Astrocyte (in vitro differentiated cells and primary cell): ENCODE measurements around the gene STAP1. TPM values are rescaled to one million over a fixed set of nuclear protein-coding genes. Genes with fewer than 3 reads are reported as not detected.

Experiments used
- DNase-seq: peaks from one replicate; pipeline ENCODE4 v3.0.0-alpha.2; 2010; ENCODE audit warnings: low read depth
- FAIRE-seq: peaks from 2 replicates; lab custom pipeline; 2011; peaks lifted over from hg19 to GRCh38; lab: Jason Lieb, UNC
- H2AFZ ChIP-seq: 2 replicates; pipeline ENCODE4 v1.6.0; 2012; ENCODE audit warnings: low read depth, low read length, inconsistent platforms
- H3K27ac ChIP-seq: 2 replicates; pipeline ENCODE4 v1.5.1; 2011; ENCODE audit warnings: low read depth, low read length, inconsistent platforms
- H3K27me3 ChIP-seq: 2 replicates; pipeline ENCODE4 v1.6.0; 2011; ENCODE audit warnings: low read length, inconsistent platforms; ENCODE audit not compliant: insufficient read depth
- H3K36me3 ChIP-seq: 2 replicates; pipeline ENCODE4 v1.5.1; 2011; ENCODE audit warnings: low read length, inconsistent platforms; ENCODE audit not compliant: insufficient read depth
- H3K4me1 ChIP-seq: 2 replicates; pipeline ENCODE4 v1.5.1; 2011; ENCODE audit warnings: low read length, inconsistent platforms; ENCODE audit not compliant: insufficient read depth
- H3K4me2 ChIP-seq: 2 replicates; pipeline ENCODE4 v1.6.0; 2012; ENCODE audit warnings: low read length, inconsistent platforms
- H3K4me3 ChIP-seq: 2 replicates; pipeline ENCODE4 v1.5.1; 2011; ENCODE audit warnings: low read depth, mild to moderate bottlenecking, low read length, inconsistent platforms; ENCODE audit not compliant: insufficient read depth
- H3K79me2 ChIP-seq: 2 replicates; pipeline ENCODE4 v1.6.0; 2012; ENCODE audit warnings: mild to moderate bottlenecking, low read length, inconsistent platforms; ENCODE audit not compliant: insufficient read depth
- H3K9ac ChIP-seq: 2 replicates; pipeline ENCODE4 v1.6.0; 2012; ENCODE audit warnings: mild to moderate bottlenecking, low read length, inconsistent platforms
- H3K9me3 ChIP-seq: 2 replicates; pipeline ENCODE4 v1.5.1; 2012; ENCODE audit warnings: low read depth, mild to moderate bottlenecking, low read length, inconsistent platforms; ENCODE audit not compliant: insufficient read depth
- H4K20me1 ChIP-seq: 2 replicates; pipeline ENCODE4 v1.6.0; 2012; ENCODE audit warnings: low read length, inconsistent platforms; ENCODE audit not compliant: insufficient read depth
- H3K27ac Mint-ChIP-seq: one replicate; pipeline ENCODE4 v1.8.0; 2021; ENCODE audit warnings: mild to moderate bottlenecking, mixed read lengths; ENCODE audit not compliant: unreplicated experiment
- H3K27me3 Mint-ChIP-seq: one replicate; pipeline ENCODE4 v1.8.0; 2021; ENCODE audit warnings: low read depth, mixed read lengths; ENCODE audit not compliant: unreplicated experiment
- H3K36me3 Mint-ChIP-seq: one replicate; pipeline ENCODE4 v1.8.0; 2021; ENCODE audit warnings: low read depth, mixed read lengths; ENCODE audit not compliant: unreplicated experiment
- H3K4me1 Mint-ChIP-seq: one replicate; pipeline ENCODE4 v1.8.0; 2021; ENCODE audit warnings: low read depth, mixed read lengths; ENCODE audit not compliant: unreplicated experiment
- H3K4me3 Mint-ChIP-seq: one replicate; pipeline ENCODE4 v1.8.0; 2021; ENCODE audit warnings: mild to moderate bottlenecking, moderate library complexity, mixed read lengths; ENCODE audit not compliant: unreplicated experiment
- H3K9me3 Mint-ChIP-seq: one replicate; pipeline ENCODE4 v1.8.0; 2021; ENCODE audit warnings: mild to moderate bottlenecking, mixed read lengths; ENCODE audit not compliant: unreplicated experiment
- EZH2 ChIP-seq: IDR thresholded peaks from 2 replicates; pipeline ENCODE4 v1.6.1; 2012; ENCODE audit warnings: mild to moderate bottlenecking, low read length, inconsistent platforms; ENCODE audit not compliant: insufficient read depth
- total RNA-seq: library from RNA; stranded (reverse); gene quantifications from 2 replicates; pipeline ENCODE4 v1.2.1, GENCODE V29; 2021
- TF ChIP-seq, protein P1 (sequence below): IDR thresholded peaks from 2 replicates; pipeline ENCODE4 v1.5.1; 2011; ENCODE audit warnings: low read depth, mild to moderate bottlenecking, inconsistent platforms, low read length, moderate library complexity; ENCODE audit not compliant: insufficient read depth

The STAP1 gene
- total RNA-seq, 1 donor from 2014 or later, result not detected

DNA sequence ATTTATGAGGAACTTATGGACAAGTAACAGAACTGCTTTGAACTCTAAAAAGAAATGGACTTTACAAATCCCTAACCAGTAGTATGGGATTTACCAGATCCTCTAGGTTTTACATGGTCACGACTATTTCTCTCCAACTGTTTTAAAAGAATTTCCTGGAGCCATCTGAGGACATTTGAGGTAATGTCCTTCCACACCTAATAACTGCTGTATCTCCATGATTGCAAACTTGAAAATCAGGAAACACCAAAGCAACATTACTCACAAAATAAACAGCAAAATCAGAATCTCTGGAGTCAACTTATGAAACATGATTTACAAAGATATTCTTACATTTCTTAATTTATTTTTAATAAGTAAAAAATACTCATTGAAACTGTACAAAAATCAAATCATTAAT lies 58.0 kb downstream of the STAP1 start:
- Histone ChIP-seq H3K36me3 (peaks cover 15% of the 10 kb centered on the region), H4K20me1 (no peaks in the 10 kb centered on the region), H2AFZ (no peak overlapping the region), H3K9me3 (no peaks in the 10 kb centered on the region), H3K27ac (no peak overlapping the region), H3K4me3 (no peak overlapping the region), H3K4me1 (no peaks in the 10 kb centered on the region), H3K79me2 (no peaks in the 10 kb centered on the region), H3K9ac (no peak overlapping the region), H3K4me2 (no peak overlapping the region), H3K27me3 (no peaks in the 10 kb centered on the region)
- Mint-ChIP-seq H3K4me1 (no peaks in the 10 kb centered on the region), H3K27me3 (no peaks in the 10 kb centered on the region), H3K27ac (no peak overlapping the region), H3K9me3 (no peaks in the 10 kb centered on the region), H3K4me3 (no peak overlapping the region), H3K36me3 (peaks cover 10% of the 10 kb centered on the region)
- no peak for FAIRE-seq
- TF ChIP-seq EZH2, result no peak
- TF ChIP-seq, protein P1, sequence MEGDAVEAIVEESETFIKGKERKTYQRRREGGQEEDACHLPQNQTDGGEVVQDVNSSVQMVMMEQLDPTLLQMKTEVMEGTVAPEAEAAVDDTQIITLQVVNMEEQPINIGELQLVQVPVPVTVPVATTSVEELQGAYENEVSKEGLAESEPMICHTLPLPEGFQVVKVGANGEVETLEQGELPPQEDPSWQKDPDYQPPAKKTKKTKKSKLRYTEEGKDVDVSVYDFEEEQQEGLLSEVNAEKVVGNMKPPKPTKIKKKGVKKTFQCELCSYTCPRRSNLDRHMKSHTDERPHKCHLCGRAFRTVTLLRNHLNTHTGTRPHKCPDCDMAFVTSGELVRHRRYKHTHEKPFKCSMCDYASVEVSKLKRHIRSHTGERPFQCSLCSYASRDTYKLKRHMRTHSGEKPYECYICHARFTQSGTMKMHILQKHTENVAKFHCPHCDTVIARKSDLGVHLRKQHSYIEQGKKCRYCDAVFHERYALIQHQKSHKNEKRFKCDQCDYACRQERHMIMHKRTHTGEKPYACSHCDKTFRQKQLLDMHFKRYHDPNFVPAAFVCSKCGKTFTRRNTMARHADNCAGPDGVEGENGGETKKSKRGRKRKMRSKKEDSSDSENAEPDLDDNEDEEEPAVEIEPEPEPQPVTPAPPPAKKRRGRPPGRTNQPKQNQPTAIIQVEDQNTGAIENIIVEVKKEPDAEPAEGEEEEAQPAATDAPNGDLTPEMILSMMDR, result no peak
- no peak for DNase-seq

- H3K79me2 ChIP-seq, result no peaks in the 10 kb centered on the region
- FAIRE-seq, result no peak
- H3K36me3 ChIP-seq, result peaks cover 40% of the 10 kb centered on the region
- H3K27ac ChIP-seq, result no peak overlapping the region
- no peak overlapping the region for H3K4me2 ChIP-seq
- Mint-ChIP-seq H3K9me3 (no peaks in the 10 kb centered on the region), H3K36me3 (peaks cover 3% of the 10 kb centered on the region), H3K27ac (no peak overlapping the region), H3K27me3 (no peaks in the 10 kb centered on the region), H3K4me1 (no peaks in the 10 kb centered on the region), H3K4me3 (no peak overlapping the region)
- H3K9me3 ChIP-seq, result no peaks in the 10 kb centered on the region
- H3K4me3 ChIP-seq, result no peak overlapping the region
- H2AFZ ChIP-seq, result no peak overlapping the region
- no peaks in the 10 kb centered on the region for H3K27me3 ChIP-seq
- DNase-seq, result no peak
- no peaks in the 10 kb centered on the region for H4K20me1 ChIP-seq
- H3K9ac ChIP-seq, result no peak overlapping the region
- no peak for TF ChIP-seq EZH2
- TF ChIP-seq, protein P1, result no peak
- no peaks in the 10 kb centered on the region for H3K4me1 ChIP-seq
Measured at GRCh38 chr4:67624939-67625338, 66.4 kb downstream of the STAP1 start.

DNA sequence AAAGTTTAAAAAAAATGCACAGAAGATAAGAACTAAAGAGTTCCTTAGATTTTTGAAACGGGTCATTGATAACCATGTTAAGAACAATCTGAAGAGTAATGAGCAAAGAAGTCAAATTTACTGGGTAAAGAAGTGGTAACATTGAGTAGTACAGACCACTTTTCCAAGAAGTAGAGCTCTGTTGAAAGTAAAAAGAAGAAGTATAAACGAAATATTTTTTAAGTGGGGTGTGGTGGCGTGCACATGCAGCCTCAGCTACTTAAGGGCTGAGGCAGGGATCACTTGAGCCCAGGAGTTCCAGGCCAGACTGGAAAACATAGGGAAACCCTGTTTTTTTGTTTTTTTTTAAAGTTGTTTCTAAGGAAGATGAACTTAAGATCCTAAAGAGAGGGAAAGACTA lies 74.0 kb downstream of the STAP1 start:
- no peaks in the 10 kb centered on the region for H3K27me3 ChIP-seq
- H3K4me3 Mint-ChIP-seq, result no peak overlapping the region
- no peaks in the 10 kb centered on the region for H3K9me3 ChIP-seq
- no peaks in the 10 kb centered on the region for H4K20me1 ChIP-seq
- no peak overlapping the region for H2AFZ ChIP-seq
- no peaks in the 10 kb centered on the region for H3K79me2 ChIP-seq
- TF ChIP-seq, protein P1, result no peak
- no peak for TF ChIP-seq EZH2
- H3K27me3 Mint-ChIP-seq, result no peaks in the 10 kb centered on the region
- no peaks in the 10 kb centered on the region for H3K4me1 ChIP-seq
- DNase-seq (no peak), FAIRE-seq (no peak)
- peaks cover 48% of the 10 kb centered on the region for H3K36me3 ChIP-seq
- peaks cover 8% of the 10 kb centered on the region for H3K36me3 Mint-ChIP-seq
- H3K27ac Mint-ChIP-seq, result no peak overlapping the region
- H3K9ac ChIP-seq, result no peak overlapping the region
- H3K27ac ChIP-seq, result no peak overlapping the region
- no peak overlapping the region for H3K4me3 ChIP-seq
- no peak overlapping the region for H3K4me2 ChIP-seq
- H3K9me3 Mint-ChIP-seq, result no peaks in the 10 kb centered on the region
- H3K4me1 Mint-ChIP-seq, result no peaks in the 10 kb centered on the region
